Duodenal mucosa (tissue), 2 donors: ENCODE measurements around the gene SMIM32.

Experiments
- H3K27ac ChIP-seq: one replicate; pipeline ENCODE4 v1.7.0; 2013; ENCODE audit warnings: low read depth, low read length
- H3K27me3 ChIP-seq, 2 donors: one replicate each; pipeline ENCODE4 v1.7.0; 2013; ENCODE audit warnings: low read length in 2 of 2, control low read depth in 1 of 2; ENCODE audit not compliant: insufficient read depth in 2 of 2, control insufficient read depth in 1 of 2
- H3K36me3 ChIP-seq, 2 donors: one replicate each; pipeline ENCODE4 v1.7.0; 2013; ENCODE audit warnings: low read length in 2 of 2, control low read depth in 1 of 2; ENCODE audit not compliant: insufficient read depth in 2 of 2, control insufficient read depth in 1 of 2
- H3K4me1 ChIP-seq, 2 donors: one replicate each; pipeline ENCODE4 v1.7.0; 2013; ENCODE audit warnings: low read length in 2 of 2, control low read depth in 1 of 2; ENCODE audit not compliant: insufficient read depth in 2 of 2, control insufficient read depth in 1 of 2
- H3K4me3 ChIP-seq, 2 donors: one replicate each; pipeline ENCODE4 v1.7.0; 2013; ENCODE audit warnings: low read length in 2 of 2, low read depth in 1 of 2
- H3K9ac ChIP-seq, 2 donors: one replicate each; pipeline ENCODE4 v1.7.0; 2013; ENCODE audit warnings: low read length in 2 of 2, low read depth in 1 of 2
- H3K9me3 ChIP-seq, 2 donors: one replicate each; pipeline ENCODE4 v1.7.0; 2013; ENCODE audit warnings: low read length in 2 of 2, control low read depth in 1 of 2; ENCODE audit not compliant: control insufficient read depth in 1 of 2

The SMIM32 gene

GRCh38 chr5:136209346-136209910 is 16.5 kb upstream of the SMIM32 start:
- Histone ChIP-seq H3K27ac (no peak overlapping the region), H3K4me1 (no peaks in the 10 kb centered on the region), H3K9ac (no peak overlapping the region), H3K9me3 (no peaks in the 10 kb centered on the region), H3K36me3 (peaks cover 2 to 3% of the 10 kb centered on the region in 2 donors), H3K4me3 (no peak overlapping the region), H3K27me3 (peaks cover 0 to 4% of the 10 kb centered on the region in 2 donors)

- Histone ChIP-seq H3K36me3 (no peaks in the 10 kb centered on the region), H3K4me3 (no peak overlapping the region), H3K27ac (no peak overlapping the region), H3K27me3 (peaks cover 0 to 4% of the 10 kb centered on the region in 2 donors), H3K9me3 (no peaks in the 10 kb centered on the region), H3K4me1 (no peaks in the 10 kb centered on the region), H3K9ac (no peak overlapping the region)
These were observed 16.0 kb upstream of the SMIM32 start for GRCh38 chr5:136208916-136209315.

DNA sequence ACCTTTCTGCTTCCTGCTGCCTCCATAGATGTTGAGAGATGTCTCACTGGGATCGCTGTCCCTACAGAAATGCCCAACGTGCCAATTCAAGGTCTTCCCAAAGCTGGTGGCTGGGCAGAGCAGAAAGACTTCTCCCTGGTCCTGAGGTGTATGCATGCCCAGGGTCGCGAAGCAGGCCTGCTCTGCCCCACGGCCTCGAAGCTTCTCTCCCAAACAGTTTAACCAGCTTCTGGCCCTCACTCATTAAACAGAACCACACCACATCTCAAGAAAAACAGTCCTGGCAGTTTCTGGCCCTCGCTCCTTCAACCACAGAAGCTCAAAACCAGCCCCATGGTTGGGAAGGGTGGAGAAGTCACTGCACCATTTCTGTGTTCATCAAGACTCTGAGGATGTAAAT is 14.7 kb upstream of the SMIM32 start:
- H3K4me3 ChIP-seq, result no peak overlapping the region
- H3K36me3 ChIP-seq, result no peaks in the 10 kb centered on the region
- H3K9ac ChIP-seq, result no peak overlapping the region
- no peaks in the 10 kb centered on the region for H3K27me3 ChIP-seq
- H3K9me3 ChIP-seq, result no peaks in the 10 kb centered on the region
- H3K4me1 ChIP-seq, result no peaks in the 10 kb centered on the region
- H3K27ac ChIP-seq, result no peak overlapping the region

DNA sequence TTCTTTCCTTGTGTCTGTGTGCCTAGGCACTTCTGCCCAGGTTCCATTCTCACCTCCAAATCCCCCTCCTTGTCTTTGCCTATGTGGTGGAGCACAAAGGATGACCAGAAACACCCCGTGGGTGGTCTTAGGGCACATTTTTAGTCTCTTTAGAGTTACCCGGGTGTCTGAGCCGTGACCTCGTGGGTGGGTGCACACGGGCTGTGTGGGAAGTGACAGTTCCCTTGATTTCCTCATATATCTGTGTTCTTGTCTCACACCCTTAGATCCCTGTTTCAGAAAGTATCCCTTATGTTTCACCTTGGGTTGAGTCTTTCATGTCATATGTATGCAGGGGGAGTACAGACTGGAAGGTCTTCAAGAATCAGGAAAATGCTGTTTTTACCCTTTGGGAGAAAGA is 13.4 kb upstream of the SMIM32 start:
- no peaks in the 10 kb centered on the region for H3K27me3 ChIP-seq
- no peak overlapping the region for H3K4me3 ChIP-seq
- H3K27ac ChIP-seq, result no peak overlapping the region
- no peak overlapping the region for H3K9ac ChIP-seq
- no peaks in the 10 kb centered on the region for H3K9me3 ChIP-seq
- H3K36me3 ChIP-seq, result no peaks in the 10 kb centered on the region
- no peaks in the 10 kb centered on the region for H3K4me1 ChIP-seq

- Histone ChIP-seq H3K27me3 (no peaks in the 10 kb centered on the region), H3K27ac (no peak overlapping the region), H3K9me3 (no peaks in the 10 kb centered on the region), H3K4me3 (no peak overlapping the region), H3K4me1 (no peaks in the 10 kb centered on the region), H3K36me3 (no peaks in the 10 kb centered on the region), H3K9ac (no peak overlapping the region)
These were observed 13.0 kb upstream of the SMIM32 start for GRCh38 chr5:136205941-136206340.

DNA sequence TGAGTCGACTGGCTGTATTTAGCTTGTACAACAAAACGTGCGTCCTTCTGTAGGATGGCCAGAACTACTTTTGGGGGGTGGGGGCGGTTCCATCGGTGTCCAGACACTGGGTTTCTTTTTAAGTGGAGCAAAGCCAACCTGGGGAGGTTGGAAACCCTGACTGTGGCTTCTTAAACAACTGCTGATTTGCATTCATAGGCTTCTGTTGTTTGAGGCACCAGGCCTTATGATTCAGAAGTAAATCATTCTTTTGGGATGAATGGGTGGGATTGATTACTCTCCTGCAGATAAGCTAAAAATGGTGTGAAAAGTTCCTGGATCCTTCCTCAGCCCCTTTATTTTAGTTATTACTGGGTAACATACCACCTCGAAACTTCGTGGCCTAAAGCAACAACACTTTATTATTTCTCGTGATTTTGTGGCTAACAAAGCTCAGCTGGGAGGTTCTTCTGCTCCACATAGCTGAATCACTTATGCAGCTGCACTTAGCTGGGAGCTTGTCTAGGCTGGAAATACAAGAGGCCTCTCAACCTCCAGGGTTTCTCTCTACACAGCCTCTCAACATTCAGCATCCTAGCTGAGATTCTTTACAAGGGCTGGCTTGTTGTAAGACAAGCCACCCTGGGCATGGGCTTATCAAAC is 12.2 kb upstream of the SMIM32 start:
- no peaks in the 10 kb centered on the region for H3K36me3 ChIP-seq
- no peak overlapping the region for H3K9ac ChIP-seq
- no peaks in the 10 kb centered on the region for H3K27me3 ChIP-seq
- no peak overlapping the region for H3K4me3 ChIP-seq
- H3K4me1 ChIP-seq, result no peaks in the 10 kb centered on the region
- no peak overlapping the region for H3K27ac ChIP-seq
- H3K9me3 ChIP-seq, result no peaks in the 10 kb centered on the region

GRCh38 chr5:136203303-136203922 is 10.5 kb upstream of the SMIM32 start:
- H3K4me1 ChIP-seq, result no peaks in the 10 kb centered on the region
- no peak overlapping the region for H3K9ac ChIP-seq
- no peaks in the 10 kb centered on the region for H3K9me3 ChIP-seq
- no peaks in the 10 kb centered on the region for H3K27me3 ChIP-seq
- no peak overlapping the region for H3K4me3 ChIP-seq
- H3K27ac ChIP-seq, result no peak overlapping the region
- H3K36me3 ChIP-seq, result no peaks in the 10 kb centered on the region

GRCh38 chr5:136202469-136203205 is 9.7 kb upstream of the SMIM32 start:
- no peaks in the 10 kb centered on the region for H3K4me1 ChIP-seq
- H3K9ac ChIP-seq, result no peak overlapping the region
- no peak overlapping the region for H3K27ac ChIP-seq
- no peaks in the 10 kb centered on the region for H3K27me3 ChIP-seq
- no peaks in the 10 kb centered on the region for H3K9me3 ChIP-seq
- H3K4me3 ChIP-seq, result no peak overlapping the region
- H3K36me3 ChIP-seq, result no peaks in the 10 kb centered on the region

DNA sequence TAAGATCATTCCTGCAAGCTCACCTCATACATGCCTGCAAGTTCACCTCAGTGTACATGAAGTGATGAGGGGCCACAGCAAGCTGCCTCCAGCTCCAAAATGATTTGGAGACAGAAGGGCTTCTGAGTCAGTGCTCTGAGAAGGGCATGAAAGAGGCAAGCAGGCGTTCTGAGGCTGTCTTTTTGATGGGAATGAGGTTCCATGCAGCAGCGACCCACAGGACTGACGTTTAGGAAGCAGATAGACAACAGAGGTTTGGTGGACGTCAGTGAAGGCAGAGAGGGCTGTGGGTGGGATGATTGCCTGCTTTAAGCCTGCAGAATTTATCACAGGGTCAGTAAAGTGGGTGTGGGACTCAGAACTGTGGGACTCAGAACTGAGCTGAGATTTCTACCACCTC is 8.9 kb upstream of the SMIM32 start:
- no peak overlapping the region for H3K27ac ChIP-seq
- no peaks in the 10 kb centered on the region for H3K27me3 ChIP-seq
- H3K9me3 ChIP-seq, result no peaks in the 10 kb centered on the region
- H3K4me1 ChIP-seq, result no peaks in the 10 kb centered on the region
- H3K9ac ChIP-seq, result no peak overlapping the region
- H3K36me3 ChIP-seq, result no peaks in the 10 kb centered on the region
- no peak overlapping the region for H3K4me3 ChIP-seq

DNA sequence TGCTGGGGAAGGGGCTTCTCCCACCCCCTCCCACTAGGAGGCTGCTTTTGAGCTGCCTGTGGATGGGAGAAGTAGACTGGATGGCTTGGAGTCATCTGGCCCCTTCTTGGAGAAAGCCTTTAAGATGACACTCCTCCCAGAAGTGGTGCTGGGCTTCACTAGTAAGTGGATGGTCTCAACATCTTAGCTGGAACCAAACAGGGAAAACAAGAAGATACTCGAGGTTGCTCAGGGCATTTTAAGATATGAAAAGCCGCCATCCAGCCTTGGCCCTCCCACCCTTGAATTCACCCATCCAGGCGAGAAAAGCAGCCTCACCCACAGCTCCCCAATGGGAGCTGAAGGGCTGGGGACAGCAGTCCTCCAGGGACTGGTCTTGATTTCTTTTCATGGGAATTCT is 7.8 kb upstream of the SMIM32 start:
- H3K9me3 ChIP-seq, result no peaks in the 10 kb centered on the region
- H3K4me3 ChIP-seq, result no peak overlapping the region
- peaks cover 8% of the 10 kb centered on the region in 2 donors for H3K4me1 ChIP-seq
- no peak overlapping the region for H3K27ac ChIP-seq
- H3K9ac ChIP-seq, result no peak overlapping the region
- H3K36me3 ChIP-seq, result no peaks in the 10 kb centered on the region
- H3K27me3 ChIP-seq, result no peaks in the 10 kb centered on the region
